ENCODE measurements around the gene RSPO4.

RSPO4 gene

DNA sequence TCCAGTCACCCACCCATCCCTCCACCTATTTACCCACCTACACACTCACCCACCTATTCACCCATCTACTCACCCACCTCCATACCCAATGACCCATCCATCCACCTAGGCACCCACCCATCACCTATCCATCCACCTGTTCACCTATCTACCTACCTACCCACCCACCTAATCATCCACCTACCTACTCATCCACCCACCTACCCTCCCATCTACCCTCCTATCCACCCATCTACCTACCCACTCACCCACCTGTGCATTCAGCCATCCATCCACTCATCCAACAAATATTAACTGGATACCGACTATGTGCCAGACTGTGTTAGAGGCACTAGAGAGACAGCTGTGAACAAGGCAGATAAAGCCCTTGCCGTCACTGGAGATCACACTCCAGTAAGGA, 40.3 kb downstream of the RSPO4 start:
- Histone ChIP-seq H3K9me3 (ENCODE audit: low read length) (no peaks in the 10 kb centered on the region), H3K27me3 (ENCODE audit: insufficient read depth, low read length) (no peaks in the 10 kb centered on the region), H3F3A (ENCODE audit: insufficient read depth, low read length) (no peaks in the 10 kb centered on the region), H4K20me1 (ENCODE audit: insufficient read depth, low read length) (no peaks in the 10 kb centered on the region), H3K79me2 (ENCODE audit: insufficient read depth, low read length) (no peaks in the 10 kb centered on the region), H3K9me2 (ENCODE audit: low read depth, low read length) (no peaks in the 10 kb centered on the region), H3K36me3 (ENCODE audit: insufficient read depth, low read length) (no peaks in the 10 kb centered on the region), H3K4me1 (ENCODE audit: insufficient read depth, low read length, severe bottlenecking) (no peaks in the 10 kb centered on the region), H3K4me3 (ENCODE audit: low read depth, low read length, poor library complexity, severe bottlenecking) (no peak overlapping the region), H3K27ac (ENCODE audit: low read depth, low read length, poor library complexity, severe bottlenecking) (no peak overlapping the region), H3K9ac (ENCODE audit: low read length) (no peak overlapping the region), H2AFZ (ENCODE audit: low read length) (no peak overlapping the region), H3K4me2 (ENCODE audit: low read length) (no peak overlapping the region)
- TF ChIP-seq EZH2 (IDR thresholded peaks at IDR 0.05; ENCODE audit: borderline replicate concordance, low read length), result no peak
- TF ChIP-seq CTCF (IDR thresholded peaks at IDR 0.05; ENCODE audit: low read length), result no peak

GRCh38 chr20:959996-960615, 42.0 kb downstream of the RSPO4 start:
- no peaks in the 10 kb centered on the region for H3K27me3 ChIP-seq (ENCODE audit: insufficient read depth, low read length)
- no peaks in the 10 kb centered on the region for H3F3A ChIP-seq (ENCODE audit: insufficient read depth, low read length)
- no peak overlapping the region for H3K9ac ChIP-seq (ENCODE audit: low read length)
- no peaks in the 10 kb centered on the region for H3K9me2 ChIP-seq (ENCODE audit: low read depth, low read length)
- H3K4me3 ChIP-seq (ENCODE audit: low read depth, low read length, poor library complexity, severe bottlenecking), result no peak overlapping the region
- no peaks in the 10 kb centered on the region for H3K79me2 ChIP-seq (ENCODE audit: insufficient read depth, low read length)
- no peak overlapping the region for H3K27ac ChIP-seq (ENCODE audit: low read depth, low read length, poor library complexity, severe bottlenecking)
- H3K4me2 ChIP-seq (ENCODE audit: low read length), result no peak overlapping the region
- no peaks in the 10 kb centered on the region for H3K36me3 ChIP-seq (ENCODE audit: insufficient read depth, low read length)
- TF ChIP-seq CTCF (IDR thresholded peaks at IDR 0.05; ENCODE audit: low read length) (no peak), EZH2 (IDR thresholded peaks at IDR 0.05; ENCODE audit: borderline replicate concordance, low read length) (no peak)
- no peaks in the 10 kb centered on the region for H4K20me1 ChIP-seq (ENCODE audit: insufficient read depth, low read length)
- H2AFZ ChIP-seq (ENCODE audit: low read length), result no peak overlapping the region
- no peaks in the 10 kb centered on the region for H3K4me1 ChIP-seq (ENCODE audit: insufficient read depth, low read length, severe bottlenecking)
- no peaks in the 10 kb centered on the region for H3K9me3 ChIP-seq (ENCODE audit: low read length)

GRCh38 chr20:958936-959815, 42.9 kb downstream of the RSPO4 start:
- H3K9me3 ChIP-seq (ENCODE audit: low read length), result no peaks in the 10 kb centered on the region
- no peak overlapping the region for H3K4me3 ChIP-seq (ENCODE audit: low read depth, low read length, poor library complexity, severe bottlenecking)
- no peaks in the 10 kb centered on the region for H3K4me1 ChIP-seq (ENCODE audit: insufficient read depth, low read length, severe bottlenecking)
- H2AFZ ChIP-seq (ENCODE audit: low read length), result no peak overlapping the region
- H3F3A ChIP-seq (ENCODE audit: insufficient read depth, low read length), result no peaks in the 10 kb centered on the region
- TF ChIP-seq CTCF (IDR thresholded peaks at IDR 0.05; ENCODE audit: low read length), result no peak
- TF ChIP-seq EZH2 (IDR thresholded peaks at IDR 0.05; ENCODE audit: borderline replicate concordance, low read length), result no peak
- no peaks in the 10 kb centered on the region for H3K9me2 ChIP-seq (ENCODE audit: low read depth, low read length)
- no peaks in the 10 kb centered on the region for H3K36me3 ChIP-seq (ENCODE audit: insufficient read depth, low read length)
- no peaks in the 10 kb centered on the region for H3K79me2 ChIP-seq (ENCODE audit: insufficient read depth, low read length)
- H3K9ac ChIP-seq (ENCODE audit: low read length), result no peak overlapping the region
- no peaks in the 10 kb centered on the region for H4K20me1 ChIP-seq (ENCODE audit: insufficient read depth, low read length)
- no peaks in the 10 kb centered on the region for H3K27me3 ChIP-seq (ENCODE audit: insufficient read depth, low read length)
- H3K4me2 ChIP-seq (ENCODE audit: low read length), result no peak overlapping the region
- no peak overlapping the region for H3K27ac ChIP-seq (ENCODE audit: low read depth, low read length, poor library complexity, severe bottlenecking)

Measured in OCI-LY1 (cell line).